ENCODE measurements around the gene PRPF8. TPM values are rescaled to one million over a fixed set of nuclear protein-coding genes. Genes with fewer than 3 reads are reported as not detected.

The PRPF8 gene
- total and polyA plus RNA-seq, 2 of the 13 experiments (the other 11 are each of a cell fraction or from before 2014, with no cell fraction given): 112 to 179 TPM

DNA sequence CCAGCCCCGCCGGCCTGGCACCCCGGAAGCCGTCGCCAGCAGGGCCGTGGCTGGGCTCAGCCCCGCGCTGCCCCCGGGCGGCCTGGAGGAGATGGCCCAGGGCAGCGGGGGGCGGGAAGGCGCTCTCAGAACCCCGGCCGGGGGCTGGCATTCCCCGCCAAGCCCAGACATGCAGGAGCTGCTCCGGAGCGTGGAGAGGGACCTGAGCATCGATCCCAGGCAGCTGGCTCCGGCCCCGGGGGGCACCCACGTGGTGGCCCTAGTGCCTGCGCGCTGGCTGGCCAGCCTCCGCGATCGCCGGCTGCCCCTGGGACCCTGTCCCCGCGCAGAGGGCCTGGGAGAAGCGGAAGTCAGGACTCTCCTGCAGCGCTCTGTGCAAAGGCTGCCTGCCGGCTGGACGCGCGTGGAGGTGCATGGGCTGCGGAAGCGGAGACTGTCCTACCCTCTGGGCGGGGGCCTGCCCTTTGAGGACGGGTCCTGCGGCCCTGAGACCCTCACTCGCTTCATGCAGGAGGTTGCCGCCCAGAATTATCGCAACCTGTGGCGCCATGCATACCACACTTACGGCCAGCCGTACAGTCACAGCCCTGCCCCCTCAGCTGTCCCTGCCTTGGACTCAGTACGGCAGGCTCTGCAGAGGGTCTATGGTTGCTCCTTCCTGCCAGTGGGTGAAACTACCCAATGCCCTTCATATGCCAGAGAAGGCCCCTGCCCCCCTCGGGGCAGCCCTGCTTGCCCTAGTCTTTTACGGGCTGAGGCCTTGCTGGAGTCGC lies 40.4 kb upstream of the PRPF8 start (continued):
- TF ChIP-seq ZSCAN5A (CRISPR knock-in tag; IDR thresholded peaks at IDR 0.05; ENCODE audit: borderline replicate concordance) (no peak), SP1 (IDR thresholded peaks at IDR 0.05) (no peak), SP1 (CRISPR knock-in tag; IDR thresholded peaks at IDR 0.05) (no peak), KDM1A (CRISPR knock-in tag; IDR thresholded peaks at IDR 0.05) (no peak), TOPORS (CRISPR knock-in tag; IDR thresholded peaks at IDR 0.05) (no peak), CTCF (CRISPR knock-in tag; IDR thresholded peaks at IDR 0.05) (peak; percentile 32), FOXK2 (IDR thresholded peaks at IDR 0.05) (no peak), ZBTB38 (CRISPR knock-in tag; IDR thresholded peaks at IDR 0.05) (peak; percentile 67; the same call in 1 of the 2 replicates), HNRNPL (IDR thresholded peaks at IDR 0.05; ENCODE audit: low read depth, low read length) (peak; percentile 73), ZNF598 (CRISPR knock-in tag; IDR thresholded peaks at IDR 0.05; ENCODE audit: borderline replicate concordance) (0 out of 2 replicates have a peak, but pooled peaks have one; percentile 58), KAT8 (CRISPR knock-in tag; IDR thresholded peaks at IDR 0.05) (0 out of 2 replicates have a peak, but pooled peaks have one; percentile 4), ZSCAN21 (CRISPR knock-in tag; IDR thresholded peaks at IDR 0.05; ENCODE audit: borderline replicate concordance) (no peak), ONECUT2 (CRISPR knock-in tag; IDR thresholded peaks at IDR 0.05) (no peak), SMARCE1 (IDR thresholded peaks at IDR 0.05; ENCODE audit: borderline replicate concordance) (no peak), ZNF550 (CRISPR knock-in tag; IDR thresholded peaks at IDR 0.05; ENCODE audit: borderline replicate concordance) (no peak), ZNF782 (CRISPR knock-in tag; IDR thresholded peaks at IDR 0.05; ENCODE audit: borderline replicate concordance) (peak; percentile 38; the same call in 1 of the 2 replicates), ZNF703 (CRISPR knock-in tag; IDR thresholded peaks at IDR 0.05; ENCODE audit: borderline replicate concordance) (no peak), ZNF672 (CRISPR knock-in tag; IDR thresholded peaks at IDR 0.05) (no peak), SRSF1 (optimal IDR thresholded peaks at IDR 0.05; ENCODE audit: low read depth, low read length) (no peak), FOSL2 (CRISPR knock-in tag; IDR thresholded peaks at IDR 0.05) (no peak), ZNF629 (CRISPR knock-in tag; conservative IDR thresholded peaks at IDR 0.05) (no peak), ZNF34 (CRISPR knock-in tag; IDR thresholded peaks at IDR 0.05; ENCODE audit: borderline replicate concordance) (no peak), TMF1 (CRISPR knock-in tag; IDR thresholded peaks at IDR 0.05; ENCODE audit: low read depth) (0 out of 2 replicates have a peak, but pooled peaks have one; percentile 31), THYN1 (CRISPR knock-in tag; IDR thresholded peaks at IDR 0.05; ENCODE audit: borderline replicate concordance, low read depth) (no peak), ZNF292 (CRISPR knock-in tag; IDR thresholded peaks at IDR 0.05; ENCODE audit: borderline replicate concordance, low read depth) (no peak)
- TF ChIP-seq, protein P1, sequence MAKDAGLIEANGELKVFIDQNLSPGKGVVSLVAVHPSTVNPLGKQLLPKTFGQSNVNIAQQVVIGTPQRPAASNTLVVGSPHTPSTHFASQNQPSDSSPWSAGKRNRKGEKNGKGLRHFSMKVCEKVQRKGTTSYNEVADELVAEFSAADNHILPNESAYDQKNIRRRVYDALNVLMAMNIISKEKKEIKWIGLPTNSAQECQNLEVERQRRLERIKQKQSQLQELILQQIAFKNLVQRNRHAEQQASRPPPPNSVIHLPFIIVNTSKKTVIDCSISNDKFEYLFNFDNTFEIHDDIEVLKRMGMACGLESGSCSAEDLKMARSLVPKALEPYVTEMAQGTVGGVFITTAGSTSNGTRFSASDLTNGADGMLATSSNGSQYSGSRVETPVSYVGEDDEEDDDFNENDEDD (CRISPR knock-in tag; IDR thresholded peaks at IDR 0.05; ENCODE audit: borderline replicate concordance): no peak
- TF ChIP-seq, protein P2, sequence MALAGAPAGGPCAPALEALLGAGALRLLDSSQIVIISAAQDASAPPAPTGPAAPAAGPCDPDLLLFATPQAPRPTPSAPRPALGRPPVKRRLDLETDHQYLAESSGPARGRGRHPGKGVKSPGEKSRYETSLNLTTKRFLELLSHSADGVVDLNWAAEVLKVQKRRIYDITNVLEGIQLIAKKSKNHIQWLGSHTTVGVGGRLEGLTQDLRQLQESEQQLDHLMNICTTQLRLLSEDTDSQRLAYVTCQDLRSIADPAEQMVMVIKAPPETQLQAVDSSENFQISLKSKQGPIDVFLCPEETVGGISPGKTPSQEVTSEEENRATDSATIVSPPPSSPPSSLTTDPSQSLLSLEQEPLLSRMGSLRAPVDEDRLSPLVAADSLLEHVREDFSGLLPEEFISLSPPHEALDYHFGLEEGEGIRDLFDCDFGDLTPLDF (CRISPR knock-in tag; IDR thresholded peaks at IDR 0.05): no peak
